ENCODE results near the gene RPUSD4. TPM values are rescaled to one million over a fixed set of nuclear protein-coding genes. Genes with fewer than 3 reads are reported as not detected.

RPUSD4 gene
- total and polyA plus RNA-seq, 10 of the 15 experiments (the other 5 are each of a cell fraction or from before 2014, with no cell fraction given) = 24.5 to 47.6 (median 31.7) TPM

DNA sequence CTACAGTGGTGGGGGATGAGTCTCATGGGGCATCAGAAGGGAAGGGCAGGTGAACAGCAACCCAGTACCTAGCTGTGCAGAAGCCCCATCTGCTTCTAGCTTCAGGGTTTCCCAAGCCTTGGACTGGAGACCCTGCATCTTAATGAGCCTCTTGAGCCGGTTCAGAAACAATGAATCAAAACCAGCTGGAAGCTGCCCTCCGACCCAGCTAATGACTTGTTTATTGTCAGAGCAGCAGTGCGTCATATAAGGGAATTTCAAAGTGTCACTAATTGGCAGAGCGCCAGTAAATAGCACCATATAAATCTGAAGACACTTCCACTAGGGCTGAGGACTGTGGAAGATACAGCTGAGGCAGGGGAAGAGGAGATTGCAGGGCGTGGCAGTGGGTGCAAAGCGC, 57.5 kb downstream of the RPUSD4 start:
- no peaks in the 10 kb centered on the region for H3K79me2 ChIP-seq (ENCODE audit: control insufficient read depth, insufficient read depth, low read length)
- POLR2A ChIA-PET = no interaction called here
- TF ChIP-seq SMARCA5 (IDR thresholded peaks at IDR 0.05) = no peak
- TF ChIP-seq, protein P1, sequence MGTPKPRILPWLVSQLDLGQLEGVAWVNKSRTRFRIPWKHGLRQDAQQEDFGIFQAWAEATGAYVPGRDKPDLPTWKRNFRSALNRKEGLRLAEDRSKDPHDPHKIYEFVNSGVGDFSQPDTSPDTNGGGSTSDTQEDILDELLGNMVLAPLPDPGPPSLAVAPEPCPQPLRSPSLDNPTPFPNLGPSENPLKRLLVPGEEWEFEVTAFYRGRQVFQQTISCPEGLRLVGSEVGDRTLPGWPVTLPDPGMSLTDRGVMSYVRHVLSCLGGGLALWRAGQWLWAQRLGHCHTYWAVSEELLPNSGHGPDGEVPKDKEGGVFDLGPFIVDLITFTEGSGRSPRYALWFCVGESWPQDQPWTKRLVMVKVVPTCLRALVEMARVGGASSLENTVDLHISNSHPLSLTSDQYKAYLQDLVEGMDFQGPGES (IDR thresholded peaks at IDR 0.05) = no peak
- no peak for TF ChIP-seq BHLHE40 (IDR thresholded peaks at IDR 0.05; ENCODE audit: borderline replicate concordance in 1 of 2, low read depth in 2 of 2, low read length in 1 of 2)
- no peak for TF ChIP-seq NRF1 (conservative IDR thresholded peaks at IDR 0.05; ENCODE audit: low read depth, low read length)
- TF ChIP-seq, protein P2, sequence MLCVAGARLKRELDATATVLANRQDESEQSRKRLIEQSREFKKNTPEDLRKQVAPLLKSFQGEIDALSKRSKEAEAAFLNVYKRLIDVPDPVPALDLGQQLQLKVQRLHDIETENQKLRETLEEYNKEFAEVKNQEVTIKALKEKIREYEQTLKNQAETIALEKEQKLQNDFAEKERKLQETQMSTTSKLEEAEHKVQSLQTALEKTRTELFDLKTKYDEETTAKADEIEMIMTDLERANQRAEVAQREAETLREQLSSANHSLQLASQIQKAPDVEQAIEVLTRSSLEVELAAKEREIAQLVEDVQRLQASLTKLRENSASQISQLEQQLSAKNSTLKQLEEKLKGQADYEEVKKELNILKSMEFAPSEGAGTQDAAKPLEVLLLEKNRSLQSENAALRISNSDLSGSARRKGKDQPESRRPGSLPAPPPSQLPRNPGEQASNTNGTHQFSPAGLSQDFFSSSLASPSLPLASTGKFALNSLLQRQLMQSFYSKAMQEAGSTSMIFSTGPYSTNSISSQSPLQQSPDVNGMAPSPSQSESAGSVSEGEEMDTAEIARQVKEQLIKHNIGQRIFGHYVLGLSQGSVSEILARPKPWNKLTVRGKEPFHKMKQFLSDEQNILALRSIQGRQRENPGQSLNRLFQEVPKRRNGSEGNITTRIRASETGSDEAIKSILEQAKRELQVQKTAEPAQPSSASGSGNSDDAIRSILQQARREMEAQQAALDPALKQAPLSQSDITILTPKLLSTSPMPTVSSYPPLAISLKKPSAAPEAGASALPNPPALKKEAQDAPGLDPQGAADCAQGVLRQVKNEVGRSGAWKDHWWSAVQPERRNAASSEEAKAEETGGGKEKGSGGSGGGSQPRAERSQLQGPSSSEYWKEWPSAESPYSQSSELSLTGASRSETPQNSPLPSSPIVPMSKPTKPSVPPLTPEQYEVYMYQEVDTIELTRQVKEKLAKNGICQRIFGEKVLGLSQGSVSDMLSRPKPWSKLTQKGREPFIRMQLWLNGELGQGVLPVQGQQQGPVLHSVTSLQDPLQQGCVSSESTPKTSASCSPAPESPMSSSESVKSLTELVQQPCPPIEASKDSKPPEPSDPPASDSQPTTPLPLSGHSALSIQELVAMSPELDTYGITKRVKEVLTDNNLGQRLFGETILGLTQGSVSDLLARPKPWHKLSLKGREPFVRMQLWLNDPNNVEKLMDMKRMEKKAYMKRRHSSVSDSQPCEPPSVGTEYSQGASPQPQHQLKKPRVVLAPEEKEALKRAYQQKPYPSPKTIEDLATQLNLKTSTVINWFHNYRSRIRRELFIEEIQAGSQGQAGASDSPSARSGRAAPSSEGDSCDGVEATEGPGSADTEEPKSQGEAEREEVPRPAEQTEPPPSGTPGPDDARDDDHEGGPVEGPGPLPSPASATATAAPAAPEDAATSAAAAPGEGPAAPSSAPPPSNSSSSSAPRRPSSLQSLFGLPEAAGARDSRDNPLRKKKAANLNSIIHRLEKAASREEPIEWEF (IDR thresholded peaks at IDR 0.05; ENCODE audit: insufficient replicate concordance, low read depth, low read length) = no peak
- no peak for TF ChIP-seq SRF (IDR thresholded peaks at IDR 0.05; ENCODE audit: low read depth in 2 of 2, low read length in 2 of 2)
- no peak for TF ChIP-seq WRNIP1 (IDR thresholded peaks at IDR 0.05; ENCODE audit: borderline replicate concordance, low read depth, low read length)
- no peak for TF ChIP-seq GATAD2B (conservative IDR thresholded peaks at IDR 0.05; ENCODE audit: low read depth)
- no peak for ATAC-seq
- FAIRE-seq = no peak
- SMC1A ChIA-PET (ENCODE audit: uncharacterized antibody, unreplicated experiment) = interaction anchor here (0.5 to 1.4 kb wide), 2 partner anchors 41 to 168 kb away, joined by 3 to 5 read pairs; no protein-coding TSS in a partner anchor
- CTCF ChIA-PET = no interaction called here
- intact Hi-C loops (cut with micrococcal nuclease; ENCODE audit: unreplicated experiment) = no loop called here
- H3K9me3 ChIP-seq (replicated peaks; ENCODE audit: control insufficient read depth, insufficient read depth, low read length) = no peaks in the 10 kb centered on the region; the same call in 2 of the 3 replicates
- H4K20me1 ChIP-seq (ENCODE audit: control insufficient read depth, insufficient read depth) = no peaks in the 10 kb centered on the region
- no peak overlapping the region for H3K4me3 ChIP-seq
- RAD21 ChIA-PET (ENCODE audit: unreplicated experiment) = no interaction called here
- no peak overlapping the region for H3K9ac ChIP-seq (ENCODE audit: control insufficient read depth, insufficient read depth, low read length)
- H3K36me3 ChIP-seq (ENCODE audit: control insufficient read depth in 2 of 2, insufficient read depth in 2 of 2, low read length in 1 of 2) = no peaks in the 10 kb centered on the region
- H2AFZ ChIP-seq (ENCODE audit: control insufficient read depth, low read depth, low read length) = no peak overlapping the region
- no peaks in the 10 kb centered on the region; the same call in 1 of the 2 replicates for H3K4me1 ChIP-seq (ENCODE audit: control insufficient read depth, insufficient read depth, low read length)
- no peak overlapping the region for H3K27ac ChIP-seq (ENCODE audit: control insufficient read depth, insufficient read depth)
- no peak overlapping the region for H3K4me2 ChIP-seq (ENCODE audit: control insufficient read depth, insufficient read depth)
- in situ Hi-C loops (cut with MboI) = no loop called here
- BruUV-seq (replicated peaks) = no TSS peak
- 29% methylated on average over 6 of the region's 6 CpGs for WGBS (ENCODE audit: insufficient coverage, insufficient replicate concordance, low lambda C conversion rate, missing lambda C conversion rate)
- H3K27me3 ChIP-seq (replicated peaks in 1 of 2; ENCODE audit: control insufficient read depth in 2 of 2, insufficient read depth in 2 of 2, low read length in 1 of 2) = peaks cover under 1 to 1% of the 10 kb centered on the region in 2 experiments; a peak in 2 of 4 replicates
- DNase-seq (ENCODE audit: low read depth, low spot score) = no peak

All from GM12878 (cell line).